ENCODE measurements around the gene LRP1-AS.

Gene LRP1-AS

GRCh38 chr12:57146961-57147944, at the start of gene LRP1-AS:
TSS of gene LRP1-AS (minus strand) at chr12:57147619.
- DNase-seq (ENCODE audit: low read depth in 2 of 2) = no peak

DNA sequence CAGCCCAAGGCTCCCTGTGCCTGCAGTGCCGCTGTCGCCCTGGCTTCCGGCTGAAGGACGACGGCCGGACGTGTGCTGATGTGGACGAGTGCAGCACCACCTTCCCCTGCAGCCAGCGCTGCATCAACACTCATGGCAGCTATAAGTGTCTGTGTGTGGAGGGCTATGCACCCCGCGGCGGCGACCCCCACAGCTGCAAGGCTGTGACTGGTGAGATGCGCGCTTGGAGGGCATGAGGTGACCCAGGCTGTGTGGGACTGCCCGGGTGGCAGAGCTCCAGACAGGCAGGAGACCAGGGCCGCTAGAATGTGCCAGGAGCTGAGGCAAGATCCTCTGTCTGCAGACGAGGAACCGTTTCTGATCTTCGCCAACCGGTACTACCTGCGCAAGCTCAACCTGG, 49.5 kb upstream of the LRP1-AS start:
- DNase-seq (ENCODE audit: low read depth in 2 of 2) = no peak

DNA sequence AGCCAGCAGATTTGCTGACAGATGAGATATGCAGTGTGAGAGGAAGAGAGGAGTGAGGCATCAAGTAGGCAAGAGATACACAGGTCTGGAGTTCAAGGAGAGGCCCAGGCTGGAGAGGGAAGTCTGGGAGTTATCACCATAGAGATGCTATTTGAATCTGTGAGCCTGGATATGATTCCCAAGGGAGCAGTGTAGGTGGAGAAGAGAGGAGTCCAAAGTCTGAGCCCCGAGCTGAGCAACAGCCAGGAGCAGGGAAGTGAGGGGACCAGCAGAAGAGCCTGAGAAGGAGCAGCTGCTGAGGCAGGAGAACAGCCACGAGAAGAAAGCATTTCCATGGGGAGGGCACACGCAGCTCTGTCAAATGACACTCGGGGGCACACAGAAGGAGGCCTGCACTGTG, 49.0 kb upstream of the LRP1-AS start:
- no peak for DNase-seq (ENCODE audit: low read depth in 2 of 2)

GRCh38 chr12:57195611-57196371, 48.4 kb upstream of the LRP1-AS start:
- no peak for DNase-seq (ENCODE audit: low read depth in 2 of 2)

GRCh38 chr12:57195186-57195585, 47.8 kb upstream of the LRP1-AS start:
- DNase-seq (ENCODE audit: low read depth in 2 of 2) = no peak

DNA sequence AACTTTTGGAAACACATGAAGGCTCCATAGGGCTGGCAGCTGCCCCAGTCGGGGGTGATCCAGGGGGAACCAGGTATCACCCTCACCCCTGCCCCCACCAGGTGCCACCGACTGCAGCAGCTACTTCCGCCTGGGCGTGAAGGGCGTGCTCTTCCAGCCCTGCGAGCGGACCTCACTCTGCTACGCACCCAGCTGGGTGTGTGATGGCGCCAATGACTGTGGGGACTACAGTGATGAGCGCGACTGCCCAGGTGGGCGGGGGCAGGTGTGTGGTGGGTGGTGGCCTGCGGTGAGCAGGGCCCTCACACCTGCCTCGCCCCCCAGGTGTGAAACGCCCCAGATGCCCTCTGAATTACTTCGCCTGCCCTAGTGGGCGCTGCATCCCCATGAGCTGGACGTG, 46.8 kb upstream of the LRP1-AS start:
- no peak for DNase-seq (ENCODE audit: low read depth in 2 of 2)

- no peak for DNase-seq (ENCODE audit: low read depth in 2 of 2)
Measured at GRCh38 chr12:57193706-57194245, 46.4 kb upstream of the LRP1-AS start.

GRCh38 chr12:57192920-57193319, 45.5 kb upstream of the LRP1-AS start:
- DNase-seq (ENCODE audit: low read depth in 2 of 2) = no peak

- DNase-seq (ENCODE audit: low read depth in 2 of 2) = no peak
Measured at GRCh38 chr12:57191410-57191809, 44.0 kb upstream of the LRP1-AS start.

GRCh38 chr12:57190821-57191220, 43.4 kb upstream of the LRP1-AS start:
- no peak for DNase-seq (ENCODE audit: low read depth in 2 of 2)

DNA sequence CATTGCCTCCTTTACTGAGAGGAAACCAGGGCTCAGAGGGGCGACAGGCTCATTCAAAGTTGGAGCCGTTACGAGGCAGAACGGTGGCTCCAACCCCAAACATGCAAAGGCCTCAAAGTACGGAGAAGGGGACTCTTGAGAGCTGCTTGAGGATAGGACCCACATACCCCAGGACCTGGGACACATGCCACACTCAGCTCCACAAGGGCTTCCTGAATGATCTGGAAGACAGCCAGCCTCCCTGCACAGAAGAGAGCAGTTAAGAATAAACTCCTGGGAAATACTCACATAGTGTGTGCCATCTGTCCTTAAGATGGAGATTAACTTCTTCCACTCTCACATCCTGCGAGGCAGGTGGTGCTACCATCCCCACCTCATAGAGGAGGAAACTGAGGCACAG, 42.6 kb upstream of the LRP1-AS start:
- no peak for DNase-seq (ENCODE audit: low read depth in 2 of 2)

DNA sequence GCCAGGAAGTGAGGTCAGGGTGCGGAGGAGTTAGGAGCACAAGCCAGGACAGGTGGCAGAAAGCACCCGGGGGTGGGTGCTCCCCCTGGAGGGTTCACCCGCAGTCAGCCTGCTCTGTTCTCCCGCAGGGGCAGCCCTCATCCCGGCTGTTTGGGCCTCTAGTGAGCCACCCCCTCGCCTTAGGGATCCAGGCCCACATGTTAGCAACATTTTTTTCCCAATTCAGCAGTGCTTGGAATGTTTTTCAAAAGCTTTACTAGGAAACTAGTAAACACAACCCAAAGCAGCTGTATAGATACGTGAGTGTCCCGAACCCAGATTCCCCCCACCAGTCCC, 40.6 kb upstream of the LRP1-AS start:
- DNase-seq (ENCODE audit: low read depth in 2 of 2) = no peak

DNA sequence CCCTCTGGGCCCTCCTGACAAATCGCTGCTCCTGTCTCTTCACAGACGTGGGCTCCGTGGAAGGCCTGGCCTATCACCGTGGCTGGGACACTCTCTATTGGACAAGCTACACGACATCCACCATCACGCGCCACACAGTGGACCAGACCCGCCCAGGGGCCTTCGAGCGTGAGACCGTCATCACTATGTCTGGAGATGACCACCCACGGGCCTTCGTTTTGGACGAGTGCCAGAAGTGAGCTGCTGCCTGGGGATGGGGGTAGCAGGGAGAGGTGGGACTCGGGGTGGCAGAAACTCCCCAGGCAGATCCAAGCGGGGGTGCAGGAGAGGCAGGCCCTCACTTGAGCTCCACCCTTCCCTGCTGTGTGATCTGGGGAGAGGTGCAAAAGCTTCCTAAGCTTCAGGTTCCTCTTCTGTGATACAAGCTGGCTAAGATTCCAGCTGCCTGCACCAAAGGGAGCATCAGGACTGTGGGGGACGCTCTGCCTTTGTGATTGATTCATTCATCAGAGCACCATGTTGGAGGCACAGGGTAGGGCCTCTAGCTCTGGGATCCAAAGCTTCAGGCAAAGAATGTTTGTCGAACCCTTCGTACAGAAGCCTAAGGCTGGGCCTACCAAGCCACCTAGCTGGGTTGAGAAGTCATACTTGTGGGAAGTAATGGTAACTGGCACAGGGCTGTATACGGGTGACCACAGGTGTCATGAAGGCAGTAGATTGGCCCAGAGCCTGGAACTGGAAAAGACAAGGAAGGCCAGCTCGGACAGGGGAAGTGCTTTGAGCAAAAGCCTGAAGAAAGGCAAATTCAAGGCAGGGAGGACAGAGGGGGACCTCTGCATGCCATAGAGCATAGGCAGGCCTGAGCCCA, 40.0 kb upstream of the LRP1-AS start:
- no peak for DNase-seq (ENCODE audit: low read depth in 2 of 2)

DNA sequence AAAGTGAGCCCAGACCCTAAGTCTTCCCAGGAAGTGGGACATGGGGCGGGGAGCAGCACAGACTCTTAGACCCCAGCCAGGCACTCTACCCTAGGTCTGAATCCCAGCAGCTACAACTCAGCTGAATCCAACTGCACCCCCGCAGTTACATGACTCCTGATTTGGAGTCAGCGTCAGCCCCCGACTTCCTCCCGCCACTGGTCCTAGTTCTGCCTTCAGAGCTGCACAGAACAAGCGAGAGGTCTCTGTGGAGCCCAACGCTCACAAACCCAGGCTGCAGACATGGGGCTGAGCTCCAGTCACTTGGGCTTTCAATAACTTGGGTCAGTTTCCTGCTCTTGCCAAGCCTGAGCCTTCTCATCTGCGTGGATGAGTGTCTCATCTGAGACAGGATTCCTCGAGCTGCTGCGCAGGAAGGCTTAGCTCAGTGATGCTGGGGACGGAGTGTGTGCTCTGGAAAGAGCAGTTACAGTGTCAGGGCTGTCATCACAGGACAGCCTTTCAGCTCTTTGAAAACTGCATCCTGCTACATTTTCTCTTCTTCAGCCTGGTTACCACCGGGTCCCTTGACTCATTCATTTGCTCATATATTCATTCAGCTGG, 38.6 kb upstream of the LRP1-AS start:
- DNase-seq (ENCODE audit: low read depth in 2 of 2) = no peak

- DNase-seq (ENCODE audit: low read depth in 2 of 2) = no peak
Measured at GRCh38 chr12:57185403-57185802, 38.0 kb upstream of the LRP1-AS start.

DNA sequence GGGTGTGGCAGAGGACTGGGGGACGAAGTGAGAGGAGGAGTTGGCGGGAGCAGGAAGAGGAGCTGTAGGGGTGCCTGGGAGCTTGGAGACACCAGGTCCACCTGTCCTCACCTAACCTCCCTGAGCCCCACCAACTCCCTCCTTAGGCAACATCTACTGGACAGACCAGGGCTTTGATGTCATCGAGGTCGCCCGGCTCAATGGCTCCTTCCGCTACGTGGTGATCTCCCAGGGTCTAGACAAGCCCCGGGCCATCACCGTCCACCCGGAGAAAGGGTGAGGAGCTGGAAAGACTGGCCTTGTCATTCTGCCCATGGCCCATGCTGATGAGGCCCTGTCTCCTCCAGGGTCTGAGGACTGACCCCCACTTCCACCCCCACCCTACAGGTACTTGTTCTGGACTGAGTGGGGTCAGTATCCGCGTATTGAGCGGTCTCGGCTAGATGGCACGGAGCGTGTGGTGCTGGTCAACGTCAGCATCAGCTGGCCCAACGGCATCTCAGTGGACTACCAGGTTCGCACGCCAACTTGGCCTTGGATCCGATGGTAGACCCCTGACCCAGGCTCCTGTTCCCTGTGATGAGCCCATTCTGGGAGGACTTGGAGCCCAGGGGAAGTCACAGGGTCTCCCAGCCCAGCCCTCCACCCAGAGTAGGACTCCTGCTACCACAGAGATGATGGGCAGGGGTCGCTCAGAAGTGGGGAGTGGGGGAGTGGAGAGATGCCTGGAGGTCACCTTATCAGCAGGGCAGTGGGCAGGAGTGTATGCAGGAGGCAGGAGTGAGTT, 36.7 kb upstream of the LRP1-AS start:
- DNase-seq (ENCODE audit: low read depth in 2 of 2) = no peak

DNA sequence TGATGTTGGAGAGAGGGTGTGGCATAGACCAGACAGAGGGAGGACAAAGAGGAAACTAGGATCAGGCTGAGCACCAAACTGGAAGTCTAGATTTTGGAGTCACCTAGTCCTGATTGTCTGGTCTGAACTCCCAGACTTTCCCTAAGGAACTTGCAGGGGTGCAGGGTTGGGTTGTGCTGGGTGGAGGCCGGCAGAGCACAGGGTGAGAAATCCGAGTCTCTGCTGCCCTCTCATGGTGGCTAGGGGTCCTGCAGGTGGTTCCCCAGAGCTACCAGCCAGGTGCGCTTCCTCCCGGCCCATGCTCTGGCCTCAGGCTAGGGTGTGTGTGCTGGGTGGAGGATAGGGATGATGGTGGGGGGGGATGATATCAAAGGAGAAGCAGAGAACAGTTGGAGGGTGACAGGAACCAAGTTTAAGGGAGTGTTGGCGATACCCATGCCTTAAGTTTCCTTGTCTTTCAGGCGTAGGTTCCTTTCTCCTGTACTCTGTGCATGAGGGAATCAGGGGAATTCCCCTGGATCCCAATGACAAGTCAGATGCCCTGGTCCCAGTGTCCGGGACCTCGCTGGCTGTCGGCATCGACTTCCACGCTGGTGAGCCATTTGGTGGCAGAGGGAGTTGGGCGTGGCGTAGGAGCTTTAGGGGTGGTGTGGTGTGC, 35.6 kb upstream of the LRP1-AS start:
- DNase-seq (ENCODE audit: low read depth in 2 of 2) = peak; percentile 59 to 77

- no peak for DNase-seq (ENCODE audit: low read depth in 2 of 2)
Measured at GRCh38 chr12:57181561-57182155, 34.2 kb upstream of the LRP1-AS start.

GRCh38 chr12:57181072-57181471, 33.7 kb upstream of the LRP1-AS start:
- no peak for DNase-seq (ENCODE audit: low read depth in 2 of 2)

Measured in stimulated activated CD4-positive, alpha-beta T cell treated with anti-CD3 and anti-CD28 coated beads, Interleukin-1b, Interleukin-23, amount 100 ng/mL, for 1 hour (primary cell).